RPMI7951 (cell line): ENCODE data around the gene GNA14. TPM values are rescaled to one million over a fixed set of nuclear protein-coding genes. Genes with fewer than 3 reads are reported as not detected.
"Not testable (repeated sequence)": the region's sequence is repeated elsewhere in the genome, so short reads cannot be mapped to it uniquely, and the experiment has no call there.

ENCODE experiments used
- DNase-seq: peaks from one replicate; pipeline ENCODE4 v3.0.0-alpha.2; 2012; ENCODE audit warnings: low read depth
- total RNA-seq: library from RNA; depleted of rRNA; stranded (reverse); fragments of >200 nt; shearing (Covaris generic); gene quantifications from 2 replicates; pipeline ENCODE4 v1.2.3, GENCODE V29; 2014

GNA14 gene
- total RNA-seq, 1 experiment from 2014 or later = 1.1 TPM

DNA sequence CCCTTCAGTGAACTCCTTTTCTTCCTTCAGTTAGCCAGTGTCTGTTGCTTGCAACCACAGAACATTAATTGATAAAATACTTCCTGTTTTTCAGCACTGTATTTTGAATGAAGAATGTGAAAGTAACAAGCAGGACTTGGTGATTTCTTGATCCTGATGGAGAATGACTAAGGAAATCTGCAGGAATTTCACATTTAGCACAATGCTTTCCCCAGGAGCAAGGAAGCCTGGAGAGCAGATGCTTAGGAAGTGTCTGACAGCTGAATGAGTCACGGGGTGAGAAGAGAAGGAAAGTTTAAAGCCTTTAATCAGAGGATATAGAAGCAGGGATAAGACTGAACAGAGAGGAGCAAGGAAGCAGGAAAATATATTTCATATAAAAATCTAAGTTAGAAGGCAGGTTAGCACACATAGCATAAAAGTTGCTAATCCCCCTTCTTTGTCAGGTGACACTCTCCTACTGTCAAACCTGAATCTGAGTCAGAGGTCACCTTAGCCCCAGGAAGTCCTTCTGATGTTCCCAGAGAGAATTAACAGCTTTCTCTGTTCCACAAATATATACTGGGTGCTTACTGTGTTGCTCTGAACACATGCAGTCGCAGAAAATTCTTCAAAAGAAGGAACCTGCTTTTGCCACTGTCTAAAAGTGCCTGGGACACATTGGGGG is 59.7 kb downstream of the GNA14 start:
- peak; percentile 79 for DNase-seq

DNA sequence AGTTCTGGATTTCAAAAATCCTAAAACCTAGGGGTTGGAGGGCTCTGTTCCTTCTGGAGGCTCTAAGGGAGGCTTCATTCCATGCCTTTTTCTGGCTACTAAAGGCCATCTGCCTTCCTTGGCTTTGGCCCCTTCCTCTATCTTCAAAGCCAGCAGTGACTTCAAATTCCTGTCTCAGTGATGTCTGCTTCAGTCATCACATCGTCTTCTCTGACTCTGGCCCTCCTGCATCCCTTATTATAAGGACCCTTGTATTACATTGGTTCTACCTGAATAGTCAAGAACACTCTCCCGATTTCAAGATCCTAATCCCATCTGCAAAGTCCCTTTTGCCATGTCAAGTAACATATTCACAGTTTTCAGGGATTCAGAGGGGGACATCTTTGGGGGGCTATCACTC is 60.3 kb downstream of the GNA14 start:
- no peak for DNase-seq

GRCh38 chr9:77587042-77587441 is 61.1 kb downstream of the GNA14 start:
- DNase-seq = no peak

DNA sequence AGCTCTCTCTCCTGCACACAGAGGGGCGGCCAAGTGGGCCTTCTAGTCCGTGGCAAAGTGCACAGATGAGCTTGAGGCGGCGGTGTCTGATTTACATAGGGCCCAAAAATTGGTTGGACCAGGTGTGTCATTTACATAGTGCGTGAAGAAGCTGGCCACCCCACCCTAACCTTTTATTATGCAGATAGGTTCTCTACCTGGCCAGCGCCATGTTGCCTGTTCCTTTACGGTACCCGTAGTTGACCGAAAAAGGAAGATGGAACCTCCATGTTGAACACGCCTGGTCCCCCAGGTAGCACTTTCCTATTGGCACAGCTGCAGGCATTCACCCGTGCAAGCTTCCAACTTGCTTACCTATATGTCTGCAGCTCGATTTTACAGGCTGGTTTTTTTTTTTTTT is 61.5 kb downstream of the GNA14 start:
- no peak for DNase-seq

DNA sequence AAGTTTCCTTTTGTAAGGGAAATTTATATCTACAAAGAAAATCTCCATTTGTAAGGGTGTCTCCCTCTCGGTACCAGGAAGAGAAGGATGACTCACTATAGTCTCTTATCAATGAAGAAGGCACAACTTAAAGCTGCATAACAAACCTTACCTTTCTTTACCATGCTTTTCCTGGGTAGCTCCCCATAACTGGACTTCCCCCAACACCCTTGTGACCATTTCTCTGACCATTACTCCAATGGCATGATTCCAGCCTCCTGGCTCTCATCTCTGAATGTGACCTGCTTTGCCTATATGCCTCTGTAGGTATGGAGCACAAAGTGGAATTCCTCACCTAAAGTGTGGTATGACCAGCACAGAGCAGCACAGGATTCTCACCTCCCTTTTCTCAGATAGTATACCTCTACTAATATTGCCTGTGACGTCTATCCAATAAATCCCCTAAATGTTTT is 62.8 kb downstream of the GNA14 start:
- DNase-seq = no peak

- DNase-seq = not testable (repeated sequence)
Measured at GRCh38 chr9:77584927-77585326, 63.2 kb downstream of the GNA14 start.

- DNase-seq = no peak
Measured at GRCh38 chr9:77582961-77583576, 65.1 kb downstream of the GNA14 start.

DNA sequence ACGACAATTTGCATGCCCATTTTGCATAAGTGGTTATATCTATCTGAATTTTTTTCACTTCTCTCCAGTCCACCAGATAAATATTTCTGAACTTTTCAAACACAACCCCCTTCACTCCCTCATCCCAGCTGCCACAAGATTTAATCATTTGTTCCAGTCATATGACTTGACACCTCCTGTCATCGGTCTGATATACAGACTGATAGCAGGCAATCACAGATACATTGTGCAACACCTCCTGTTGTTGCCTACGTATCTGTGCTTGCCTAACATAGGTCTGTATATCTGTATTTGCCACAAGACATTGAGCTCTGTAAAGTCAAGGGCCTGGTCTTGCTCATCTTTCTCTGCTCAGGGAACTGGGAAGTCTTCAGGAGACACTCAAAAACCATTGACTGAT is 65.6 kb downstream of the GNA14 start:
- DNase-seq = no peak

DNA sequence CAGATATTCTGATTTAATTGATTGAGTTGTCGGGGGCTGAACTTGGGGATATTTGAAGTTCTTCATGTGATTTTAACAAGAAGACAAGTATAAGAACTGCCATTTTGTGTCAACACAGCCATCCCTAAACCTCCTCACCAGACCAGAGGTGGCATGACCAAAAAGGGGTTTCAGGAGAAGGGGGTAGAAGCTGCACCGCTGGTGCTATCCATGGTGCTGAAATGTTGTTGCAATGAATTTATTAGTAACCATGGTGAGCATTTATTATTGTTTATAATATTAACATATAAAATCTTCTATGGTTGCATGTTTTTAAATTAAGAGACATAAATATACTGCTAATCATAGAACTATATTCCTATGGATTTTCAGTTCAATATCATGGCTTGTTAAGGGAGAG is 72.3 kb downstream of the GNA14 start:
- DNase-seq = peak; percentile 12

GRCh38 chr9:77569335-77569734 is 78.8 kb downstream of the GNA14 start:
- DNase-seq = no peak

DNA sequence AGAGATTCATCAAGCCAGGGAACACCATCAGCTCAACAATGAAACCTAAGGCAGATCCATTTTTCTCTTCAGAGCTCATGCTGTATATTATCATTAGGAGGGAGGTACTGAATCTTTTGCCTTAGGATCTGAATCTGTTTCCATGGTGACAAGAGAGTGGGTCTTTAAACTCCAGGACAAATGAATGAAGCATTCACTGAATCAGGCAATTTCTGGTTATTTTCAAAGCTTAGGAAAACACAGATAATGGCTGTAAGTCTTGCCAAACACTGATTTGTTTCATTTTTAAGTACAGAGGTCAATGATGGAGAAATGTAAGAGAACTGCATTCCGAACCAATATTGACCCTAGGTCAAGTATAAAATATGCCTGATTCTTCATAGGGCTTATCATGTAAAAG is 84.9 kb downstream of the GNA14 start:
- DNase-seq = no peak

- no peak for DNase-seq
Measured at GRCh38 chr9:77562019-77562748, 85.9 kb downstream of the GNA14 start.

GRCh38 chr9:77561331-77562018 is 86.6 kb downstream of the GNA14 start:
- no peak for DNase-seq

DNA sequence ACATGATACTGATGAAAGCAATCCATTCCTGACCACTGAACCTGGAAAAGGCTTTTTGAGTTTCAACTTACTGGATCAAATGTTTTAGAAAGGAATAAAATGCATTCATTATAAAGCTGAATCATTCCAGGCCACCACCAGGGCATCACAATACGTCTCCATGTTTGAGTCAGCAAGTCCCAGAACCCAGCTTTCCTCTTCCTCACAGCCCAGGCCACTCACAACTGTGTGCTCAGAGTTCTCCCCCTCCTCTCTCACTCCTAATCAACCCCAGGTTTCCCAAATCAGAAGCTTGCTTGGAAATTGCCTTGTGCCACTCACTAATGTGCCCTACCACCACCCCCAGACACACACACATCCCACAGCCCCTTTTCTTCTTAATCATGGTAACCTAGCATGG is 91.7 kb downstream of the GNA14 start:
- no peak for DNase-seq

- DNase-seq = no peak
Measured at GRCh38 chr9:77554586-77555105, 93.5 kb downstream of the GNA14 start.

DNA sequence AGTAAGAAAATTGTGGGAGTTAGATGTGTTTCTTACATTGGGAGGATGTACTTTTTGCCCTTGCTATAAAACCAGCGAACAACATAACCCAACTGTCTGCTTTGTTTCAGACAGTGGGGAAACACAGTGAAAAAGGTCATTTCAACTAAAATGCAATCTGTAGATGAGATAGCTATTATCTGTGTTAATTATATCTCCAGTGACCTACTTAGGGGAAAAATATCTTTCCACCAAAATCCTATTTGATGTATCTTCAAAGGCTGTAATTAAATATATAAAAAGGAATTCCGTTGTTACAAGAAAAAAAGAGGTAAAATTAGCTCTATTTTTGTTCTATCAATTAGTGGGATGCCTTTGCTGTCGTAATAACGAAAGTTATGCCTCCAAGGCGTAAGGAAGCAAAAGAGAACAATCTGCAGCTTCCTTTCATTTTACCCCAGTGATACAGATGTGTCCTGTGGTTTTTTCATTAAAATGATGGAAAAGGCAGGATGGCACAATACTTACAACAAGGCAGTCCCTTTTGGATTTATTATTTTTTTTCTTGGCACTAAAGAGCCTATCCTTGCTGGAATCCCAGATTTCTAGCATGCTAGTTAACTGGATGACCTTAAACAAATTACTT is 100.9 kb downstream of the GNA14 start:
- DNase-seq = no peak

GRCh38 chr9:77546376-77546950 is 101.7 kb downstream of the GNA14 start:
- no peak for DNase-seq

DNA sequence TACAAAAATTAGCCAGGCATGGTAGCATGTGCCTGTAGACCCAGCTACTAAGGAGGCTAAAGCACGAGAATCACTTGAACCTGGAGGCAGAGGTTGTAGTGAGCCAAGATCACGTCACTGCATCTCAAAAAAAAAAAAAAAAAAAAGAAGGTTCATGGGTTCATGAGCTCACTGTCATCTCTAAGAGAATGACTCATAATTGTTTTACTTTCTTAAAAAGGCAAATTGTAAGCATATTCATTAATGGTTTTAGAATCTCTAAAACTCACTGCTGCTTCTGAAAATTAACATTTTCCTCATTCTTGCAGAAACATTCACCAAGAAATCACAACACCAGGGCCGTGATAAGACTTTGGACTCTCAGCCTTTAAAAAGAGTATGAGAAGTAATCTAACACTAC is 103.6 kb downstream of the GNA14 start:
- no peak for DNase-seq

GRCh38 chr9:77543131-77543822 is 104.8 kb downstream of the GNA14 start:
- no peak for DNase-seq

DNA sequence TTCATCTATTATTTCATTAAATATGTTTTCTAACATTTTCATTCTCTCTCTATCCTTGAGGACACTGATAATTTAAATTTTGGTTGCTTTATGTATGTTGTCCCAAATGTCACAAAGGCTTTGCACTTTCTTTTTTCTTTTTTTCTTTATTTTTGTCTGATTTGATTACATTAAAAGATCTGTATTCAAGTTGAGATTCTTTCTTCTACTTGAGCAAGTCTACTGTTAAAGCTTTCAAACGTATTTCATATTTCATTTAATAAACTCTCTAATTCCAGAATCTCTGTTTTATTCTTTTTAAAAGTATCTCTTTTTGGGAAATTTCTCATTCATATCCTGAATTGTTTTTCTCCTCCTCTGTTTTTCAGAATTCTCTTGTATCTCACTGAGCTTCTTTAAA is 106.5 kb downstream of the GNA14 start:
- DNase-seq = no peak

DNA sequence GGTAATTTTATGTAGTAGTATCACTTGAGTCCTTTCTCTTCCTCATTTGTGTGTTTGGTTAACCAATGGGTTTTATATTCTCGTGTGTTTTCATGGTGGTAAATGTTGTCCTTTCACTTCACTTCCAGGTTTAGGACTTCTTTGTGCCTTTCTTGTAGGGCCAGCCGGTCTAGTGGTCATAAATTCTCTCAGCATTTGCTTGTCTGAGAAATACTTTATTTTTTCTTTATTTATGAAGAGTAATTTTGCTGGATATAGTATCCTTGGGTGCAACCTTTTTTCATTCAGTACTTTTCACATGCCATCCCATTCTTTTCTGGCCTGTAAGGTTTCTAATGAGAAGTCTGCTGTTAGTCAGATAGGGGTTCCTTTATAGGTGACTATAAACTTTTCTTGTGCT is 107.1 kb downstream of the GNA14 start:
- no peak for DNase-seq
